COLO668 (cell line): ENCODE data around the gene GSG1L.

Experiments
- DNase-seq: peaks from one replicate; lab custom pipeline; 2025; ENCODE audit not compliant: unreplicated experiment; lab: John Stamatoyannopoulos, UW

GSG1L gene

GRCh38 chr16:27778926-27779570 lies 284.5 kb downstream of the GSG1L start:
- DNase-seq: no peak

GRCh38 chr16:27778171-27778925 lies 285.2 kb downstream of the GSG1L start:
- no peak for DNase-seq

GRCh38 chr16:27777527-27777926 lies 286.0 kb downstream of the GSG1L start:
- DNase-seq: no peak

GRCh38 chr16:27776556-27777225 lies 286.8 kb downstream of the GSG1L start:
- DNase-seq: no peak

GRCh38 chr16:27775254-27775653 lies 288.3 kb downstream of the GSG1L start:
- no peak for DNase-seq

- no peak for DNase-seq
Measured at GRCh38 chr16:27774779-27775178, 288.7 kb downstream of the GSG1L start.

- no peak for DNase-seq
Measured at GRCh38 chr16:27773344-27773743, 290.2 kb downstream of the GSG1L start.

- no peak for DNase-seq
Measured at GRCh38 chr16:27772093-27772825, 291.3 kb downstream of the GSG1L start.

GRCh38 chr16:27771201-27771910 lies 292.2 kb downstream of the GSG1L start:
- no peak for DNase-seq

- no peak for DNase-seq
Measured at GRCh38 chr16:27770271-27771196, 293.0 kb downstream of the GSG1L start.

GRCh38 chr16:27769561-27770255 lies 293.8 kb downstream of the GSG1L start:
- DNase-seq: no peak

GRCh38 chr16:27768651-27769272 lies 294.8 kb downstream of the GSG1L start:
- DNase-seq: no peak

- no peak for DNase-seq
Measured at GRCh38 chr16:27767971-27768591, 295.4 kb downstream of the GSG1L start.

- DNase-seq: no peak
Measured at GRCh38 chr16:27767081-27767480, 296.4 kb downstream of the GSG1L start.

GRCh38 chr16:27766236-27766925 lies 297.1 kb downstream of the GSG1L start:
- DNase-seq: no peak

GRCh38 chr16:27764869-27765675 lies 298.4 kb downstream of the GSG1L start:
- no peak for DNase-seq

GRCh38 chr16:27764427-27764826 lies 299.1 kb downstream of the GSG1L start:
- no peak for DNase-seq
